SJSA1 (cell line): ENCODE results near the gene NEK2. TPM values are rescaled to one million over a fixed set of nuclear protein-coding genes. Genes with fewer than 3 reads are reported as not detected.
"Not testable (repeated sequence)": the region's sequence is repeated elsewhere in the genome, so short reads cannot be mapped to it uniquely, and the experiment has no call there.

Experiments
- DNase-seq, 2 experiments: peaks; one replicate each; pipeline ENCODE4 v3.0.0-alpha.2; 2015 to 2020; ENCODE audit warnings: low spot score in 2 of 2, low read depth in 1 of 2
- H3K27ac ChIP-seq: fragments of 250-450 bp; sonication (Bioruptor Pico); 2 replicates; pipeline ENCODE4 v1.5.1; 2020; ENCODE audit warnings: mild to moderate bottlenecking, moderate library complexity
- H3K27me3 ChIP-seq: fragments of 250-450 bp; sonication (Bioruptor Pico); replicated peaks from 2 replicates; pipeline ENCODE4 v1.5.1; 2020; ENCODE audit warnings: mild to moderate bottlenecking, moderate library complexity
- H3K36me3 ChIP-seq: fragments of 250-450 bp; sonication (Bioruptor Pico); 2 replicates; pipeline ENCODE4 v1.5.1; 2020; ENCODE audit warnings: mild to moderate bottlenecking
- H3K4me1 ChIP-seq: fragments of 250-450 bp; sonication (Bioruptor Pico); replicated peaks from 2 replicates; pipeline ENCODE4 v1.6.1; 2021; ENCODE audit warnings: mild to moderate bottlenecking
- H3K4me3 ChIP-seq: fragments of 250-450 bp; sonication (Bioruptor Pico); 2 replicates; pipeline ENCODE4 v1.5.1; 2020; ENCODE audit warnings: mild to moderate bottlenecking
- H3K9me3 ChIP-seq: fragments of 250-450 bp; sonication (Bioruptor Pico); replicated peaks from 2 replicates; pipeline ENCODE4 v1.5.1; 2020; ENCODE audit warnings: mild to moderate bottlenecking
- total RNA-seq: library from RNA; depleted of rRNA; stranded (reverse); fragments of >200 nt; shearing (Covaris generic); gene quantifications from 2 replicates; pipeline ENCODE4 v1.2.3, GENCODE V29; 2014; rRNA removed

The NEK2 gene
- total RNA-seq = 61.4 and 75.1 TPM in 2 replicates

- no peaks in the 10 kb centered on the region for H3K27me3 ChIP-seq
- H3K9me3 ChIP-seq = no peaks in the 10 kb centered on the region
- peak within 1 kb of the TSS; percentile 61 for H3K4me3 ChIP-seq
- peak within 1 kb of the TSS; percentile 51 for H3K27ac ChIP-seq
- H3K36me3 ChIP-seq = peaks cover 31% of the 10 kb centered on the region
- peak; percentile 83 to 92 for DNase-seq
- H3K4me1 ChIP-seq = peaks cover 10% of the 10 kb centered on the region
These were observed at the start of gene NEK2 for GRCh38 chr1:211675230-211676105. TSS of gene NEK2 (minus strand) at chr1:211675621. CDS start at chr1:211675479, 142 bp downstream.

GRCh38 chr1:211724687-211725196 is 49.3 kb upstream of the NEK2 start:
- Histone ChIP-seq H3K36me3 (no peaks in the 10 kb centered on the region), H3K4me1 (no peaks in the 10 kb centered on the region), H3K4me3 (no peak overlapping the region), H3K9me3 (no peaks in the 10 kb centered on the region), H3K27ac (no peak overlapping the region), H3K27me3 (no peaks in the 10 kb centered on the region)
- no peak for DNase-seq

- Histone ChIP-seq H3K4me1 (no peaks in the 10 kb centered on the region), H3K9me3 (no peaks in the 10 kb centered on the region), H3K27me3 (no peaks in the 10 kb centered on the region), H3K4me3 (no peak overlapping the region), H3K27ac (no peak overlapping the region), H3K36me3 (no peaks in the 10 kb centered on the region)
- DNase-seq = no peak
These were observed 47.9 kb upstream of the NEK2 start for GRCh38 chr1:211723273-211723672.

- H3K27ac ChIP-seq = no peak overlapping the region
- H3K36me3 ChIP-seq = no peaks in the 10 kb centered on the region
- no peaks in the 10 kb centered on the region for H3K9me3 ChIP-seq
- H3K4me3 ChIP-seq = no peak overlapping the region
- H3K4me1 ChIP-seq = no peaks in the 10 kb centered on the region
- no peaks in the 10 kb centered on the region for H3K27me3 ChIP-seq
- no peak for DNase-seq
These were observed 47.1 kb upstream of the NEK2 start for GRCh38 chr1:211722277-211723175.

DNA sequence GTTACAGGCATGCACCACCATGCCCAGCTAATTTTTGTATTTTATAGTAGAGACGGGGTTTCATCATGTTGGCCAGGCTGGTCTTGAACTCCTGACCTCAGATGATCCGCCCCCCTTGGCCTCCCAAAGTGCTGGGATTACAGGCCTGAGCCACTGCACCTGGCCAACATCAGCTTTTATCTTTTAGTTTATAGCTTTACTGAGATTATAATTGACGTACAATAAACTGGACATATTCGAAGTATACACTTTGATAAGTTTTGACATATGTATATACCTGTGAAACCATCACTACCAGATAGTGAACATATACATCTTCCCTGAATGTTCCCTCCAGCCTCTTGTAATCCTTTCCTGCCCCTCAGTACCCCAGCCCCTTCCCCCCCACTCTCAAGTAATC is 41.1 kb upstream of the NEK2 start:
- H3K27ac ChIP-seq, H3K9me3 ChIP-seq, H3K4me1 ChIP-seq, H3K27me3 ChIP-seq, DNase-seq, H3K36me3 ChIP-seq, H3K4me3 ChIP-seq: not testable (repeated sequence)

GRCh38 chr1:211715971-211716370 is 40.5 kb upstream of the NEK2 start:
- no peak overlapping the region for H3K4me3 ChIP-seq
- no peaks in the 10 kb centered on the region for H3K36me3 ChIP-seq
- H3K27me3 ChIP-seq = no peaks in the 10 kb centered on the region
- no peaks in the 10 kb centered on the region for H3K4me1 ChIP-seq
- no peak overlapping the region for H3K27ac ChIP-seq
- DNase-seq = no peak
- no peaks in the 10 kb centered on the region for H3K9me3 ChIP-seq

DNA sequence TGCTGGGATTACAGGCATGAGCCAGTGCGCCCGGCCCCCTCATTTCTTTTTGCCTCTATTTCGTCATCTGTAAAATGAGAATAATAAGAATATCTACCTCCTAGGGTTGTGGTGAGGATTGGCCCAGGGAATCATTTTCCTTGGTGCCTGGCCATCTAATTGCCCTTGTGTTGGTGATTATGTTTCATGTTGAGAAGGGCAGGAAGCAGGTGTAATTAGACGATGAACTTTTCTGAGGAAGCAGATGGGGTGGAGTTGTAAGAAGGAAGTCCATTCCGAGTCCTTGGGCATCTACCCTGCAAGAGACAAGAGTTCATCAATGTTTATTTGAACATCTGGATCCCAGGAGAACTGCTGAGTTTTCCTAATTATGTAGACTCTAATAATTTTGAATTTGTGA is 38.7 kb upstream of the NEK2 start:
- no peak overlapping the region for H3K27ac ChIP-seq
- H3K4me1 ChIP-seq = no peaks in the 10 kb centered on the region
- H3K27me3 ChIP-seq = no peaks in the 10 kb centered on the region
- H3K36me3 ChIP-seq = no peaks in the 10 kb centered on the region
- H3K4me3 ChIP-seq = no peak overlapping the region
- no peaks in the 10 kb centered on the region for H3K9me3 ChIP-seq
- DNase-seq = no peak

DNA sequence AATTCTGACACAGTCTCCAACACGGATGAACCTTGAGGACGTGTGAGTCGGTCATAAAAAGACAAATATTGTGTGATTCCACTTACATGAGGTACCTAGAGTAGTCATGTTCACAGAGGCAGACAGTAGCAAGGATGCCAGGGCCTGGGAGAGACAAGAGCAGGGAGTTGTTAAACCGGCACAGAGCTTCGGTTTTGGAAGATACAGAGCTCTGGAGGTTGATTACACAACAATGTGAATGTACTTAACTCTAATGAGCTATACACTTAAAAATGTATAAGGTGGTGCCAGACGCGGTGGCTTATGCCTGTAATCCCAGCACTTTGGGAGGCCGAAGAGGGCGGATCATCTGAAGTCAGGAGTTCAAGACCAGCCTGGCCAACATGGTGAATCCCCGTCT is 37.8 kb upstream of the NEK2 start:
- Histone ChIP-seq H3K27me3 (no peaks in the 10 kb centered on the region), H3K9me3 (no peaks in the 10 kb centered on the region), H3K27ac (no peak overlapping the region), H3K36me3 (no peaks in the 10 kb centered on the region), H3K4me3 (no peak overlapping the region), H3K4me1 (no peaks in the 10 kb centered on the region)
- no peak for DNase-seq

- Histone ChIP-seq H3K9me3 (no peaks in the 10 kb centered on the region), H3K36me3 (no peaks in the 10 kb centered on the region), H3K27ac (no peak overlapping the region), H3K4me1 (no peaks in the 10 kb centered on the region), H3K4me3 (no peak overlapping the region), H3K27me3 (no peaks in the 10 kb centered on the region)
- DNase-seq = no peak
These were observed 35.9 kb upstream of the NEK2 start for GRCh38 chr1:211711315-211711705.

- Histone ChIP-seq H3K27ac (no peak overlapping the region), H3K27me3 (no peaks in the 10 kb centered on the region), H3K4me3 (no peak overlapping the region), H3K4me1 (no peaks in the 10 kb centered on the region), H3K36me3 (no peaks in the 10 kb centered on the region), H3K9me3 (no peaks in the 10 kb centered on the region)
- DNase-seq = no peak
These were observed 35.3 kb upstream of the NEK2 start for GRCh38 chr1:211710566-211711314.

- Histone ChIP-seq H3K4me3 (no peak overlapping the region), H3K27ac (no peak overlapping the region), H3K4me1 (no peaks in the 10 kb centered on the region), H3K36me3 (no peaks in the 10 kb centered on the region), H3K9me3 (no peaks in the 10 kb centered on the region), H3K27me3 (no peaks in the 10 kb centered on the region)
- DNase-seq = no peak
These were observed 33.5 kb upstream of the NEK2 start for GRCh38 chr1:211708926-211709325.

DNA sequence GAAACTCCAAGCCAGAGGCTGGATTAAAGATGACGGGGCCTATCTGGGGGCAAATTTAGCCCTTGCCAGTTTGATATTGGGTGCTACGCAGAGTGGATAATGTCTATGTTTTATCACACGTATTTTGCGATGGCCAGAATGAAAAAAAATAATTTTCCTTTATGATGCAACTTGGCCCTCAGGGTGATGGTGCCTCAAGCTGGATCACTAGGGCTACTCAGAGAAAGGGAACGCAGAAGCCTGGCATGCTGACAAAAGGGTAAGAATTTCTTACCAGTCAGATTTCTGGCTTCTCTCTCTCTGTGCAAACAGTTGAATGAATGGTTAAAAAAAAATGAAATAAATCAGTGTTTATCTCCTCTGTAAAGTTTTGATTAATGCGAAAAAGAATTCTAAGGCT is 32.6 kb upstream of the NEK2 start:
- DNase-seq = no peak
- no peak overlapping the region for H3K27ac ChIP-seq
- H3K27me3 ChIP-seq = no peaks in the 10 kb centered on the region
- no peaks in the 10 kb centered on the region for H3K36me3 ChIP-seq
- H3K4me1 ChIP-seq = no peaks in the 10 kb centered on the region
- H3K4me3 ChIP-seq = no peak overlapping the region
- no peaks in the 10 kb centered on the region for H3K9me3 ChIP-seq

- H3K4me1 ChIP-seq = no peaks in the 10 kb centered on the region
- H3K9me3 ChIP-seq = no peaks in the 10 kb centered on the region
- H3K4me3 ChIP-seq = no peak overlapping the region
- no peaks in the 10 kb centered on the region for H3K27me3 ChIP-seq
- no peak for DNase-seq
- no peak overlapping the region for H3K27ac ChIP-seq
- no peaks in the 10 kb centered on the region for H3K36me3 ChIP-seq
These were observed 30.2 kb upstream of the NEK2 start for GRCh38 chr1:211705467-211706091.
